Limb (tissue), 2 donors: ENCODE measurements around the gene ATE1.

Source experiments
- DNase-seq, 2 donors: peaks; one replicate each; pipeline ENCODE4 v3.0.0-alpha.2; 2016; ENCODE audit errors: extremely low spot score in 2 of 2

The ATE1 gene

DNA sequence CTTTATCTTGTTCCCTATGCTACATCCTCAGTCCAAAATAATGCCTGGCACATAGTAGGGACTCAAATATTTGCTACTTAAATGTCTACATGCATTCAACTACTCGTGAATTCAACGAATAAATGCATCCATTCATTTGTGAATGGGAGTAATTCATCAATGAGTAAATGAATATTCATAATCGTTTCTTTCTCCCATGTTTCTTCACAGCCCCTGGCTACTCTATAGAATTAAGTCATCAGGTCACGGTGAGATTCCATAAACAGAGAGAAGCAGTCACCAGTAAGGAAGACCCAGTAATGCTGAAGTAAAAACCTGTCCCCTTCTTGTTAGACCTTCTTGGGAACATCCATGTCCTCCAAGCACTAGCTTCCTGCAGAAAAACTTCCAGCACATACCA is 48.4 kb downstream of the ATE1 start:
- no peak for DNase-seq

DNA sequence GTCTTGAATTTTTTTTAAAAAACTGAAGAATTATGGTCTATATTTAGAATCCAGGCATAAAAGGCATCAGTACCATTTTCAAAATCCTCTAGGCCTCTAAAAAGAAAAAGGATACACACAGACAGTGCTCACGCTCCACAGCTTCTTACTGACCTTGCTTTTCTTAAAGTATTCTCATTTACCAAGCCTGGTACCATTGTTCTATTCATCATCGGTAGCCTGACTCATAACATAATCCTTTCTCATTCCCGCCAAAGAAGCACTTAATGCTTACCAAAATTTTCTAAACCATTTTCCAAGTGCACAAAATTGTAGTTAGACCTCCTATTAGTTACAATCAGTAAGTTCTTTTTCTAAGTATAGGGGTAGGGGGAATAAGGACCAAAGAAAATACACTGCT is 54.6 kb downstream of the ATE1 start:
- no peak for DNase-seq

DNA sequence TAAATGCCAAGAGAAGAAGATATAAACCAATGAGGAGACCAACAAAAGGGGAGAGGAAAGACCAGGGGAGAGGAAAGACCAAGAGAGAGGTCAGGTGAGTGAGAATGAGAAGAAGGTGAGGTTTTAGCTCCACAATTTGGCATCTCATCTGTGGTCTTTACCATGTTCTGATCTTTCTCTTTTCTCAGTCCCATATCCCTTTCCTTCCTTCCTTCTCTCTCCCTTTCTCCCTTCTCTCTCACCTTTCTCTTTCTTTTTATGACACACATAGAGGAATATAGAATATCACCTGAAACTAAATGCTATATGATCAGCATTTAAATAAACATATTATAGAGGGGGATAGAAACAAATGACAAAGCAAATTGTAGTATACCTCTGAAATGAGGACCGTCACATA is 57.4 kb downstream of the ATE1 start:
- no peak for DNase-seq

DNA sequence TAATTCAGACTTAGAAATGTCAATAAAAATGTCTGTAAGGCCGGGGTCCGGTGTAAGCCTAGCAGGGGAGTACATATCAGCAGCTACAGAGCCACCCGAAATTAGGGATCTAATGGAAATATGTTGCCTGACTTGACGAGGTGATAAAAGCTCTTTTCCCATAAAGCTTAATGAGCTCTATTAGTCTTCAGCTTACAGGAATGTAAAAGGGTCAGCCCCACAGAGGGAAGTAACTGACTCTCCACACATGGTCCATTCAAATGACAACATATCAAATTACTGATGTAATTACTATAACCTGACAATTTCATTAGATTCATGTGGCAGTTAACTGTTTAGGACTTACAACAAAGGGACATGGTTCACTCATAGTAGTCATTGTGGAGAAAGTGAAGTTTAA is 62.3 kb downstream of the ATE1 start:
- DNase-seq = no peak

DNA sequence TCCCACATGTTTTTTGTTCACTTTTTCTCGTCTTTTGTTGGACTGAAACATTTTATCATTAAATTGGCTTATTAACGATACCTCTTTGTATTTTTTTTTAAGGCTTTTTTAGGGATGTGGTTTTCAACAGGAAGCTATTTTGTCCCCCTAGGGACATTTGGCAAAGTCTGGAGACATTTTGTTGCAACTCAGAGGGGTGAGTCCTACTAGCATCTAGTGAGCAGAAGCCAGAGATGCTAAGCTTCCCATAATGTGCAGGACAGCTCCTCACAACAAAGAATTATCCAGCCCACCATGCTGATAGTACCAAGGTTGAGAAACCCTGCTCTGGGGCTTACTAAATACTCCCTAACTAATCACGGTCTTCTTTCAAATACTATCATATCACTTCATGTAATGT is 63.2 kb downstream of the ATE1 start:
- DNase-seq = no peak

DNA sequence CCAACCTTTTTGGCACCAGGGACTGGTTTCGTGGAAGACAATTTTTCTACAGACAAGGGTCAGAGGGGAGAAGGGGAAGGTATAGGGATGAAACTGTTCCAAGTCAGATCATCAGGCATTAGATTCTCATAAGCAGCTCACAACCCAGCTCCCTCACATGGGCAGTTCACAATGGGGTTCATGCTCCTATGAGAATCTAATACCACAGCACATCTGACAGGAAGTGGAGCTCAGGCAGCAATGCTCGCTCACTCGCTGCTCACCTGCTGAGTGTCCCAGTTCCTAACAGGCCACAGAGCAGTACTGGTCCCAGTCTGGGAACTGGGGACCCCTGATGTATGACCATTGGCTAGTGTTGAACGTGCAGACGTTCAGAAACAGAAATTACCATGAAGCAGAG is 63.7 kb downstream of the ATE1 start:
- no peak for DNase-seq

DNA sequence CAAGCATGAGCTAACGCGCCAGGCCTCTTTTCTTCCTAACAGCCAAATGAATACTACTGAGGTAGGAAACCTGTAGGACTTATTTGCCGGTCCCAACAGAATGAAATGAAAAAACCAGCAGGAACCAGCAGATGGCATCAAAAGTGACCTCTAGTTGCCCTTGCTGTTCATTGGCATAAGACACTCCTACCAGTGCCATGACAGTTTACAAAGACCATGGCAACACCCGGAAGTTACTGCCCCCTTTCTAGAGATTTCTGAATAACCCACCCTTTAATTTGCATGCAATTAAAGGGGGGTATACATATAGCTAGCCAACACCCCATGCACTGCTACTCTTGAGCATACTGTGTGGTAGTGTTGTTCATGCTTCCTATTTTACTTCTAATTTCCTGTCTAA is 65.2 kb downstream of the ATE1 start:
- DNase-seq = no peak

DNA sequence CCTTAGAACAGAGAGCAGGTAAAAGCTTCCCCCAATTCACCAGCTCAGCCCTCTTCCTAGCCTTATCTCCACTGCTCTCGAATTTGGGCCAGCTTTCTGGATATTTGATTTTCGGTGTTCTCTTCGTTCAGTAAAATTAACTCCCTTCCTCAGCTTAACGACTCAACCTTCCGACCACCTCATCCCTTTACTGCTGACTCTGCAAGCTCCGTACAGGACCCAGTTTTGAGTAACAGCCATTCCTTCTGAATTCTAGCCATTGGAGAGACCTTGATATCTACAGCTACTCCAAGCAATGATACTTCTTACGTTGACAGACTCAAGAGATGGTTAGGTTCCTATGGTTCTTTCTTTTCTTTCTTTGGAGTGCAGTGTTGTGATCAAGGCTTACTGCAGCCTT is 65.8 kb downstream of the ATE1 start:
- no peak for DNase-seq

DNA sequence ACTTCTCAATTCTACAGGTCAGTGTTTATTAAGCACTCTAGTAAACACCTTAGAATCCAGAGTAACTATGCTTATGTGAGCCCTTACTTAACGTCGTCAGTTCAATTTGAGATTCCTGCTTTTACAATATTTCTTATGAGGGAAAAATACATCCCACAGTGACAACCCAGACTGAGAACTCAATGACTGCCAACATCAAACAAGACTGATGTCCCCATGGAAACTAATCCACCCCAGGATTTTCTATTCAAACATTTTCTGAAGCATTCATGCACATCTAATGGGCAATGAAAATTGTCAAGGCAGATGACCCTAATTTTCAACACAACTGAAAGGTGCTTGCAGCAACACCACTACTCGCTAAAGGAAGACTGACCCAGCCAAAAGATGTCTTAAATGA is 67.0 kb downstream of the ATE1 start:
- DNase-seq = no peak

DNA sequence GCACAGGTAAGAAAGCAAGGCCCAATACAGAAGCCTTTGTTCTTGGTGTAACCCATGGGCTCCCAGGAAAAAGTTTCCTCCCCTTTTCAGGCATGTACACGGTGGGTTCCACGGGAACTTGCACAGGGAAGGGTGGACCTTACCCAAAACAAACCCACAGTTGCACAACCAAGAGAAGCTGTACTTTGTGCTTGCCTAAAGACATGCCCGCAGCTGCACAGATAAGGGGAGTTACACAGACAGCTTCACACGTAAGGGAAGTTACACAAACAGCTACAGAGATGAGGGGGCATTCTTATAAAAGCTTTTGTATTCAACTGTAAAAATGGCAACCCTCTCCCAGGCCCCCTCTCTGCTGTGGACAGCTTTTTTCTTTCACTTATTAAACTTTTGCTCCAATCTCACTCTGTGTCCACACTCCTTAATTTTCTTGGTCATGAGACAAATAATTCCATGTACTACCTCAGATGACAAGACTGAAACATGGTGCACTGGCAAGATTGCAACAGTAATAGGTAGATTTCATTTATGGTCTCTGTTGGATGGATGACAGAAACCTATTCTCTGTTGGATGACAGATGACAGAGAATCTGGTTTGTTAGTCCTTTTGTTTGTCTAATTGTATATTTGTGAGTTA is 72.9 kb downstream of the ATE1 start:
- no peak for DNase-seq

DNA sequence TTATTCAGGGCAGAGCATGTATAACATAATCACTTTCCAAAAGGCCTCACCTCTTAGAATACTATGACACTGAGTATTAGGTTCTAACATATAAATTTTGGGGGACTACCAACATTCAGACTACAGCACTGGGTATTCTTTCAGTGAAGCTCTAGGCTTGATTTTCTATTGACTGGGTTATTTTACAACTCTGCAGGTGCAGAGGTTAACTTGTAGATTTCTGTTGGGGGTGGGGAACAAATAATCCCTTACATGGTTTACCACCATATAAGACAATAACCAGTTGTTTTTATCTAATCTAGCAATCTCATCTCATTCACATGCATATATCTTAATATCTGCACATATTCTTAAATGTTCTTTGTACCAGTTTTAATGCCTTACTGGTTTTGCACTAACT is 73.9 kb downstream of the ATE1 start:
- DNase-seq = no peak

DNA sequence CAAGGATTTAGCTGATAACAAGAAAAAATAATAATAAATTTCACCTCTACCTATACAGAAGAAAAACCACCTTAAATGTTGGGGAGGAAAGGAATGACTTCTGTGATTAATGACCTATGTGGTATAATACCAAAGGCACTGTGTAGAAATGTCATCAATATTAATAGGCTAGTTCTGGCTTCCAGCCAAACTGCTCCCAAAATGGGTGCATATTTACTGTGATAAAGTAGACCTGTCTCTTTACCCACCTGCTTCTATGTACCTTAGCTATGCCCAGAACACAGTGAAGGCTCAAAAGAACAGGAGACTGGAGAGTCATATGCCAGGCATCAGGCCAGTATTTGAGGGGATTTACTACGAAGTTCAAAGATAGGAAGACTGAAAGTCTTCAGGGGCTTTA is 76.0 kb downstream of the ATE1 start:
- DNase-seq = no peak

DNA sequence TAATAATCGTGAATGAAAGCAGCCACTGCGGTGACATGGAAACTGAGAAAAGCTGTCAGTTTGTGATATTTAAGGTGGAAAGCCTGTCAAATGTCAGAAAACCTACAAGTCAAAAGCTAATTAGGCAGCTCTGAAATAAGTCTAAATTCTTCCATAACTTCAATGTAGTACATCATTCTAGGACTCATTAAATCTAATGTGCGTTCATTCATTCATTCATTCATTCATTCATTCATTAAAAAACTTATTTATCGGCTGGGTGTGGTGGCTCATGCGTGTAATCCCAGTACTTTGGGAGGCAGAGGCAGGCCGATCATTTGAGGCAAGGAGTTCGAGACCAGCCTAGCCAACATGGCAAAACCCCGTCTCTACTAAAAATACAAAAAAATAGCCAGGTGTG is 79.7 kb downstream of the ATE1 start:
- DNase-seq = no peak

DNA sequence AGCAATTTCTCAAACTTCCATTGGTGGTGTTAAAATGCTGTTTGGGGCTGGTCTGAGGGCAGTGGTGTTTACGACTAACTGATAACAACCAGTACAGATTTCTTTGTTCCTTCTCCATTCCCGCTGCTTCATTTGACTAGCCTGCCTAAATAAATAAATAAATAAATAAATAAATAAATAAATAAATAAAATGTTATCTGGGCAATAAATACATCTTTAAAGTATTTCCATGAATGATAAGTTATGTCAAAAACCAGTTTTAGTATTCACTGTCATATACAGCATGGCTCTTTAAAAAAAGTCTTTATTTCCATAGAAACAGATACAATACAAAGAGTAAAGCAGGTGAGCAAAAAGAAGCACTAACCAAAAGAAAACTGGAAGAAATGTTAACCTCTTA is 81.3 kb downstream of the ATE1 start:
- no peak for DNase-seq

DNA sequence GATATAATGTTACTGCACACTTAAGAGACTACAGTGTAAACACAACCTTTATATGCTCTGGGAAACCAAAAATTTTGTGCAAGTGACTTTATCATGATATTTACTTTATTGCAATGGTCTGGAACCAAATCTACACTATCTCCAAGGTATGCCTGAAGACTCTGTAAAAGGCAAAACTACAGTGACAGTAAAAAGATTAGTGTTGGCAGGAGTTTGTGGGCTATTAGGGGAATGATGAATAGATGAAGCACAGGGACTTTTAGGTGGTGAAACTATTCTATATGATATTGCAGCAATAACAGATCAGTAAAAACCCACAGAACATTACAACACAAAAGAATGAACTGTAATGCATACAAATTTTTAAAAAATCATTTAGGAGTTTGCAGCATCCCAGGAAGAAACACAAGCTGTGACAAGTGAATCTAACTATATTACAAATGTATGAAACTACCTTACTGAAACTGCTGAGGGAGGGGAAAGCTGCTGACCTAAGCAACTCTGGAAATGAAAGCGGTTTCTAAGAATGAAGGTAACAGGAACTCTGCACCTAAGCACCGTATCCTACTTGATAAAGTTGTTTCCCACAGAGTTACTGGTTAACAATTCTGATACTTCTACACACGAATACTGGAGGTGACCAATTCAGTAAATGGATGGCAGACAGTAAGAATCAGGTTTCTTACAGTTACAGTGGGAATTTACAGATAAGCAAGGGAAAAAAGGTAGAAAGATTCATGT is 82.6 kb downstream of the ATE1 start:
- DNase-seq = no peak

DNA sequence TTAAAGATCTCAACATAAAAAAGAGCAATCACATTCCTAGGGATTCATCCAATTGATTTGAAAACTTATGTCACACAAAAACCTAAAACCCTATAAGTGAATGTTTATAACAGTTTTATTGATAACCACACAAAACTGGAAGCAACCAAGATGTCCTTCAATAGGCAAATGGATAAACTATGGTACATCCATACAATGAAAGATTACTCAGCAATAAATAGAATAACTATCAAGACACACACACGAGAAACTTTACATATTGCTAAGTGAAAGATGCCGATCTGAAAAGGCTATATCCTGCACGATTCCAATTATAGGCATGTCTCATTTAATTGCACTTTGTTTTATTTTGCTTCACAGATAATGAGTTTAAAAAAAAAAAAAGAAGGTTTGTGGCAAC is 83.3 kb downstream of the ATE1 start:
- no peak for DNase-seq

DNA sequence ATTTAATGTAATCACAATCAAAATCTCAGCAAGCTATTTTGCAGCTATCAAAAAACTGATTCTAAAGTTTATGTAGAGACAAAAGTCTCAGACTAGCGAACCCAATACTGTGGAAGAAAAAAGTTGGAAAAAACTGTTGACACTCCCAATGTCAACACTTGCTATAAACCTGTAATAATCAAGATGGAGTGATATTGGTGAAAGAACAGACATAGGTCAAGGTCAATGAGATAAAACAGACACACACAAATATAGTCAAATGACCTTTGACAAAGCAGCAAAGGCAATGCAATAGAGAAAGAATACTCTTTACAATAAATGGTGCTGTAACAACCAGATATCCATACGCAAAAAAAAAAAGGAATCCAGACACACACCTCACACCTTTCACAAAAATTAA is 84.5 kb downstream of the ATE1 start:
- no peak for DNase-seq

DNA sequence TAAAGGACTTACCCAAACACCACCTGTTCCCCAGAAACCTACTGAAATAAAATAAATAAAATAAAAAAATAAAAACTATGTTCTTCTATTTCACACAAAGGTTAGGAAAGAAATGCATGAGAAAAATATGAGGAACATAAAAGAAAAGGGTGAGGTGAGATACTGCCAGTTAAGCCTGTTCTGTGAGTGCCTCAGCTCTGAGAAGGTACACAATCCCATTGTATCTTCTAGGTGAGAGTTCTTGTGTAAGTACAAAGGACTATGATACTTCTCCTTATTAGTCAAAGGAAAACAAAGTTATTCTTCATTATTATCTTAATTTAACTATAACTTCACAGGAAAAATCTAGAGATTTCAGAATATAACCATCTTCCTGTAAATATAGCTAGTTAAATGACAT is 86.0 kb downstream of the ATE1 start:
- DNase-seq = no peak

DNA sequence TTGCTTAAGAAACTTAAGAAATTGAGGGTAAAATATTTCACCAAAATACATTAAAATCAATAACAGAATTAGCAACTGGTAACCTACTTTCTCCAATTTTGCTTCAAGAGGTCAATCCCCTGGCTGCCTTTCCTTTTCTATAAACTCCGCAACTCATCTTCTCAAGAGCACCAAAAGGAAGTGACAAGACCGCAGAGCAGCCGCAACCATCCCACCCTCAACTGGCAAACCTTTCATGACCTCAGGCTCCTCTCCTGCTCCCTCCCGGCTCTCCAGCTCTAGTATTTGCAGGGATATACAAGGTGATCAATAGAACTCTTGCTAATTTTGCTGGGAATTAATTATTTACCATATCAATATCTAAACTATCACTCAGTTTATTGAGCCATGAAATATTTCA is 88.9 kb downstream of the ATE1 start:
- no peak for DNase-seq

DNA sequence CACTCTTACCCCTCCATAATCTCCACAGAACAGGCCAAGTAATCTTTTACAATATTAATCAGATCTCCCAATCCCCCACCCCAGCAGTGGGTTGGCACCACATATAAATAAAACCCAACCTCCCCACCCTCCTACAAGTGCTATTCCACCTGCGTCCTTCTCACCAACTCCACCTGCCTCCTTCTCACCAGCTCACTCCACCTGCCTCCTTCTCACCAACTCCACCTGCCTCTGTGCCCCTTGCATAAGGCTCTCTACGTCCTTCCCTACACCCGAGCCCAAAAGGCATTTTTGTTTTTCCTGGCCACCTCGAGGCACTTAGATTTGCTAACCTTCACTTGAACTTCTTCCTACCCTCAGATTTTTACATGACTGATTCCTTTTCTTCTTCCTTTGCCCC is 89.7 kb downstream of the ATE1 start:
- DNase-seq = no peak

DNA sequence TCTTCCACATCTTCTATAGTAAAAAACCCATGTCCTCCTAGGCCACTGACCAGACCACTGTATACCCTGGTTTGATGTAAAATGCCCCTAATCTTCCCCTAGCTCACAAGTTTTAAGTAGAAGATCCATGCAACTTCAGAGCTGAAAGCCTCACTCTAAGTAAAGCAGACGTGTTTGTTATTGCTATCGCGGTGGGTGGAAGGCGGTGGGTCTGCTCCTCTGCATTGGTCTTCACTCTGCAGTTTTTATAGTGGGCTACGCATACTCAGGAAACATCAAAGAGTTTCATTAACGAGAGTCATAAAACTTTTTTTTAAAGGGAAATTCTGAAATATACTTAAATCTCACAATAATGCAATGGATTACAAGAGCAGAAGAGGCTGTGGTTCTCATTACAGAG is 91.7 kb downstream of the ATE1 start:
- no peak for DNase-seq

DNA sequence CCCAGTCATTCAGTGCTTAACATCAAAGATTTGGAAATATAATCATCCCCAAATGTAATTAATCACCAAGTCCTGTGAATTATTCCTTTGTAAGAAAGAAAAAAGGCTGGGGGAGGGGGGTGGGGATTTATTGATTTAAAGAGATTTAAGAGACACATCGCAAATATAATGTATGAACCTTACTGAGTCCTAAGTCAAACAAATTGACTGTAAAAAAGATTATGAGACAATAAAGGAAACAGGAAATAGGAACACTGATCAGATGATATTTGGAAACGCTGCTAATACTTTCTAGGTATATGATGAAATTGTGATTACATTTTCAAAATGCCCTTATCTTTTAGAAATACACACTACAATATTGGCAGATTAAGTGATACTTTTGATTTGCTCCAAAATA is 92.5 kb downstream of the ATE1 start:
- DNase-seq = no peak

DNA sequence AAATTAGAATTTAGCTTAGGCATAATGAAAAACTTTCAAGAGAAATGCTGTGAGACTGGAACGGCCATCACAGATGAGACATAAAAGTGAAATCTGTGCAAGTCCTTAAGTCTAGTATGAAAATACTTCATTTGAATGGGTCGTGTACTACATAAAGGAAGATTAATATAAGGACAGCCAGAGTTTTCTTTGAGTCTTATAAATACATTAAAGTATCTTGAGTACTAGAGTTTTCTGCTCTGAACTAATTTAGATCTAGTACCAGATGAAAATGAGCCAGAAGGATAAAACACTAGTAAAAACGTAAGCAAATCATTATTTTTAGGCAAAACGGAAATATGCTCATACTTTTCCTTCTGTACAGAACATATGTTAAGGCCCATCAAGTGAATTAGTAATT is 93.1 kb downstream of the ATE1 start:
- no peak for DNase-seq

DNA sequence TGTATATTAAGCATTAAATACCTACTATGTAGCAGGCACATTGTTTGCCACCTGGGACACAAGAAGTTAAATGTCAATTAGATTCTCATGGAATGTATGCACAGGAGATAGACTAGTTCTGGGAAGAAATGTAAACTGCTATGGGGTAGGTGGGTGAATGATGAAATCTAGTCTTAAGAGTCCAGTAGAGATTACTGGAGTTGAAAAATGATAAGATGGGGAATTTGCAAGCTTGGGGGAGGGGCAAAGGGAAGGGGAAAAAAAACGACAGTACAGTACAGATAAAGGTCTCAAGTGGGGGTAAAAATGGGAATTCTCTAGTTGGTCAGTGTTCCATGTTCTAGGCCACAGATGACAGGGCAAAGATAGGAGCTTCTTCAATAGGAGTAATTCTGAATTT is 94.4 kb downstream of the ATE1 start:
- DNase-seq = no peak
